GM23248 (cell line): ENCODE measurements around the gene PIN4.

Source experiments
- EZH2 ChIP-seq: fragments of 200-600 bp; sonication (generic); IDR thresholded peaks from 2 replicates; pipeline ENCODE4 v1.6.1; 2018; ENCODE audit warnings: antibody characterized with exemption, mild to moderate bottlenecking; ENCODE audit not compliant: insufficient read depth, poor library complexity, severe bottlenecking
- EZH2phosphoT487 ChIP-seq: fragments of 200-600 bp; sonication (generic); IDR thresholded peaks from 2 replicates; pipeline ENCODE4 v1.6.1; 2018; ENCODE audit warnings: antibody characterized with exemption, moderate library complexity, mild to moderate bottlenecking, low read depth; ENCODE audit not compliant: insufficient read depth

GRCh38 chrX:72238721-72239475 is 57.3 kb downstream of the PIN4 start, which contains the start of gene ERCC6L:
- no peak for TF ChIP-seq EZH2
- TF ChIP-seq EZH2phosphoT487, result no peak
